ENCODE results near the gene SMC1B.

DNA sequence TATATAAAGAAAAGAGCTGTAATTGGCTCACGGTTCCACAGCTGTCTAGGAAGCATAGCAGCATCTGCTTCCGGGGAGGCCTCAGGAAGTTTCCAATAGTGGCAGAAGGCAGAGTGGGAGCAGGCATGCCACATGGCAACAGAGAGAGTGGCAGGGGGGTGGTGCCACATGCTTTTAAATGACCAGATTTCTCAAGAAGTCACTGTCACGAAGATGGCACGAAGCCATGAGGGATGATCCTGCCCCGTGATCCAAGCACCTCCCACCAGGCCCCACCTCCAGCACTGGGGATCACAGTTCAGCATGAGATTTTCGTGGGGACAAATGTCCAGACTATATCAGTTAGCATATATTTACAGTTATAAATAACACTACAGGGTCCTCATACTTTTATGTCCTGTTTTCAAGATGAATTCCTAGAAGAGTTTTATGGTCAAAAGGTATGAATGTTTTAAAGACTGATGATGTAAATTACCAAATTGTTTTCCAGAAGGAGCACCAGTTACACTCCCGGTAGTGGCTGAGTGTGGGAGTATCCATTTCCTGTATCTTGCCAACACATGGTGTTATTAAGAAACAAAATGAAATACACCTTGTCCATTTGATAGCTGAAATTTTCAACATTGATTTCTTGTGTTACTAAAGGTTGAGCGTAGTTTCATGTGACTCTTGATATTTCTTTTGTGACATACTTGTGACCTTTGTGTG, 84.4 kb downstream of the SMC1B start:
- no peak for TF ChIP-seq REST (IDR thresholded peaks at IDR 0.05)
- TF ChIP-seq FOSL2 (IDR thresholded peaks at IDR 0.05), result no peak
- no peak for TF ChIP-seq FOSL2 (CRISPR knock-in tag; IDR thresholded peaks at IDR 0.05)
- no peak for TF ChIP-seq PHF8 (IDR thresholded peaks at IDR 0.05; ENCODE audit: borderline replicate concordance, low read depth)
- TF ChIP-seq POLR2A (IDR thresholded peaks at IDR 0.05; ENCODE audit: low read length), result no peak
- TF ChIP-seq EP300 (IDR thresholded peaks at IDR 0.05), result no peak
- no peak for TF ChIP-seq ESRRA (IDR thresholded peaks at IDR 0.05; ENCODE audit: borderline replicate concordance, low read length)
- TF ChIP-seq CTCF (IDR thresholded peaks at IDR 0.05), result no peak
- TF ChIP-seq RCOR1 (IDR thresholded peaks at IDR 0.05; ENCODE audit: low read depth, low read length), result no peak
- no peak for TF ChIP-seq HOXA7 (CRISPR knock-in tag; IDR thresholded peaks at IDR 0.05)
- TF ChIP-seq SMC3 (IDR thresholded peaks at IDR 0.05), result no peak
- TF ChIP-seq CHD2 (IDR thresholded peaks at IDR 0.05; ENCODE audit: low read length, partially characterized antibody), result no peak
- TF ChIP-seq HOXB5 (CRISPR knock-in tag; IDR thresholded peaks at IDR 0.05), result no peak
- no peak for TF ChIP-seq RNF2 (IDR thresholded peaks at IDR 0.05; ENCODE audit: borderline replicate concordance, low read depth)
- no peak for TF ChIP-seq USF2 (IDR thresholded peaks at IDR 0.05)

Data from A549 (cell line).